Heart right ventricle (tissue), 16 donors: ENCODE measurements around the gene C5orf58. TPM values are rescaled to one million over a fixed set of nuclear protein-coding genes. Genes with fewer than 3 reads are reported as not detected.
"Not testable (repeated sequence)": the region's sequence is repeated elsewhere in the genome, so short reads cannot be mapped to it uniquely, and the experiment has no call there.

ENCODE experiments used
- ATAC-seq, 8 donors: fragments of 200-7000 bp; cut with Tn5 transposase; one replicate each; pipeline ENCODE4 v1.9.1; 2020; ENCODE audit warnings: mild to moderate bottlenecking in 8 of 8, moderate library complexity in 8 of 8, moderate number of reproducible peaks in 1 of 8
- DNase-seq, 2 donors: peaks; one replicate each; pipeline ENCODE4 v3.0.0-alpha.2; 2020
- H3K27ac ChIP-seq, 10 donors: fragments of 200-600 bp; sonication (generic) in 2 of 10; one replicate each; pipeline versions ENCODE4 v1.5.0 to v1.8.0; 2020 to 2022; ENCODE audit warnings: mild to moderate bottlenecking in 3 of 10
- H3K27me3 ChIP-seq, 7 donors: fragments of 200-600 bp; one replicate each; pipeline ENCODE4 v1.8.0; 2021 to 2022; ENCODE audit warnings: mild to moderate bottlenecking in 2 of 7
- H3K36me3 ChIP-seq, 9 donors: fragments of 200-600 bp; sonication (generic) in 1 of 9; one replicate each; pipeline versions ENCODE4 v1.5.0 to v1.8.0; 2020 to 2022; ENCODE audit warnings: mild to moderate bottlenecking in 2 of 9
- H3K4me1 ChIP-seq, 9 donors: fragments of 200-600 bp; sonication (generic) in 1 of 9; one replicate each; pipeline versions ENCODE4 v1.5.0 to v1.8.0; 2020 to 2022; ENCODE audit warnings: mild to moderate bottlenecking in 4 of 9
- H3K4me3 ChIP-seq, 10 donors: fragments of 200-600 bp; sonication (generic) in 2 of 10; one replicate each; pipeline versions ENCODE4 v1.5.0 to v1.8.0; 2020 to 2022; ENCODE audit warnings: mild to moderate bottlenecking in 7 of 10, moderate library complexity in 2 of 10
- H3K9me3 ChIP-seq, 11 donors: fragments of 200-600 bp in 10 of 11; sonication (generic) in 2 of 11; one replicate each; pipeline versions ENCODE4 v1.5.0 to v1.8.0; 2013 to 2022; ENCODE audit warnings: mild to moderate bottlenecking in 2 of 11, control low read depth in 1 of 11, moderate library complexity in 1 of 11
- CTCF ChIP-seq, 9 donors: fragments of 200-600 bp; sonication (generic) in 2 of 9; IDR thresholded peaks; one replicate each; pipeline versions ENCODE4 v1.5.0 to v1.8.0; 2021 to 2022; ENCODE audit warnings: antibody characterized with exemption in 9 of 9, mild to moderate bottlenecking in 5 of 9, moderate library complexity in 1 of 9
- WGBS, 2 donors: extraction: QIAGEN DNeasy Blood & Tissue Kit; methylation state at CpG; one replicate each; pipeline ENCODE4 v1.1.7; 2013; ENCODE audit warnings: inconsistent platforms in 1 of 2; 5-methylcytosine and 5-hydroxymethylcytosine counted together
- intact Hi-C, 10 donors: fragments of 100-400 bp; cut with DNase I; formaldehyde crosslinking; loops; one replicate each; pipeline versions ENCODE4 v1.11.1 to v1.14.2; 2022
- polyA plus RNA-seq, 2 donors: library from polyadenylated mRNA; stranded (reverse); fragments of 200-250 nt; gene quantifications; one replicate each; pipeline ENCODE4 v1.2.3, GENCODE V29; 2013
- total RNA-seq, 10 donors: library from RNA; stranded (reverse); fragmentation: NEBNext Ultra II Directional in 3 of 10; extraction: Animal tissue kit (Norgen Biotek cat#: 25700) in 3 of 10; gene quantifications; one replicate each; pipeline versions ENCODE4 v1.2.1 to v1.2.4, GENCODE V29; 2021 to 2023
- donor health status: Arrhythmogenic right ventricular cardiomyopathy.
- donor health status: ischemic (EF 13 %, LVEDD 7.1; RV severe dilation, severe dysfunction).
- donor health status: healthy with polysubstance abuse.
- donor health status: DM: no; HTN: yes; CAD: no.
- donor health status: DM: no; HTN: no; CAD: no.
- donor health status: ischemic (EF 25% LVEDD 6.9; RV normal size, moderate dysfunction).
- donor health status: ischemic (EF 25% LVEDD 5.7; RV mildly dilated, moderate dysfunction).
- donor health status: healthy.
- donor health status: DM: yes; HTN: yes; CAD: no.
- donor health status: Ischemic cardiomyopathy.
- donor health status: ischemic (EF 35%, LVEDD 5.7; RV mildly dilated, moderate dysfunction).
- donor health status: nonischemic (EF 11% LVEDD 7.7; RV severe dilation, severe dysfunction).
- donor health status: DM: yes; HTN: yes; CAD: no.
- donor health status: PGD.
- donor health status: ischemic (EF 29% LVEDD 5.4; RV normal size, mild dysfunction).
- donor health status: nonischemic (EF 23%, LVEDD 6.1; RV moderate dilation, normal function).

The C5orf58 gene
- total and polyA plus RNA-seq, 12 donors = 0.56 to 1.1 TPM; not detected in 10

GRCh38 chr5:170247363-170247762 is 14.6 kb downstream of the C5orf58 start:
- Histone ChIP-seq H3K4me1 (peaks cover 0 to 13% (median 3%) of the 10 kb centered on the region in 9 donors), H3K27ac (no peak overlapping the region), H3K36me3 (peaks cover 0 to 71% (median 0%) of the 10 kb centered on the region in 9 donors), H3K27me3 (peaks cover 0 to 1% (median 0%) of the 10 kb centered on the region in 7 donors), H3K4me3 (no peak overlapping the region), H3K9me3 (no peaks in the 10 kb centered on the region)
- 38 to 54% methylated on average over 2 of the region's 2 CpGs for WGBS, 2 donors
- no peak for TF ChIP-seq CTCF (IDR thresholded peaks at IDR 0.05)
- intact Hi-C loops = no loop called here
- no peak for DNase-seq
- ATAC-seq = peak in 3 of 8 donors; percentile 24 to 43 (median 38)

GRCh38 chr5:170248172-170248930 is 15.6 kb downstream of the C5orf58 start:
- no peak overlapping the region for H3K4me3 ChIP-seq
- 78 to 83% methylated on average over 6 of the region's 6 CpGs for WGBS, 2 donors
- intact Hi-C loops = no loop called here
- ATAC-seq = no peak
- peaks cover 0 to 10% (median 0%) of the 10 kb centered on the region in 7 donors for H3K27me3 ChIP-seq
- H3K4me1 ChIP-seq = peaks cover 0 to 20% (median 3%) of the 10 kb centered on the region in 9 donors
- H3K36me3 ChIP-seq = peaks cover 0 to 81% (median 0%) of the 10 kb centered on the region in 9 donors
- H3K27ac ChIP-seq = no peak overlapping the region
- TF ChIP-seq CTCF (IDR thresholded peaks at IDR 0.05) = no peak
- no peaks in the 10 kb centered on the region for H3K9me3 ChIP-seq
- no peak for DNase-seq

GRCh38 chr5:170248931-170249227 is 16.1 kb downstream of the C5orf58 start:
- H3K36me3 ChIP-seq = peaks cover 0 to 86% (median 0%) of the 10 kb centered on the region in 9 donors
- H3K4me3 ChIP-seq, H3K27me3 ChIP-seq, DNase-seq, H3K9me3 ChIP-seq, intact Hi-C loops, H3K27ac ChIP-seq, ATAC-seq: not testable (repeated sequence)
- WGBS, 2 donors = 84 to 98% methylated on average over 4 of the region's 4 CpGs
- peaks cover 0 to 20% (median 3%) of the 10 kb centered on the region in 9 donors for H3K4me1 ChIP-seq

GRCh38 chr5:170249355-170249754 is 16.6 kb downstream of the C5orf58 start:
- Histone ChIP-seq H3K9me3 (no peaks in the 10 kb centered on the region), H3K27me3 (peaks cover 0 to 10% (median 0%) of the 10 kb centered on the region in 7 donors), H3K27ac (no peak overlapping the region), H3K4me3 (no peak overlapping the region), H3K36me3 (peaks cover 0 to 91% (median 0%) of the 10 kb centered on the region in 9 donors), H3K4me1 (peaks cover 0 to 20% (median 3%) of the 10 kb centered on the region in 9 donors)
- intact Hi-C loops = no loop called here
- 85 to 92% methylated on average over 4 of the region's 4 CpGs for WGBS, 2 donors
- DNase-seq (no peak), ATAC-seq (no peak)
- TF ChIP-seq CTCF (IDR thresholded peaks at IDR 0.05) = no peak

- Histone ChIP-seq H3K4me1 (peaks cover 0 to 20% (median 3%) of the 10 kb centered on the region in 9 donors), H3K36me3 (peaks cover 0 to 100% (median 0%) of the 10 kb centered on the region in 9 donors), H3K9me3 (no peaks in the 10 kb centered on the region), H3K4me3 (no peak overlapping the region), H3K27me3 (peaks cover 0 to 10% (median 0%) of the 10 kb centered on the region in 7 donors), H3K27ac (no peak overlapping the region)
- TF ChIP-seq CTCF (IDR thresholded peaks at IDR 0.05) = no peak
- DNase-seq (no peak), ATAC-seq (no peak)
- intact Hi-C loops = no loop called here
- WGBS, 2 donors = 48 to 49% methylated on average over 3 of the region's 3 CpGs
These were observed 18.1 kb downstream of the C5orf58 start for GRCh38 chr5:170250810-170251317.
